ENCODE results near the gene TNFAIP2.

- TF ChIP-seq CTCF (conservative IDR thresholded peaks at IDR 0.05; ENCODE audit: low read depth, low read length) (no peak), EZH2 (IDR thresholded peaks at IDR 0.05; ENCODE audit: low read length, unreplicated experiment) (no peak), EZH2phosphoT487 (IDR thresholded peaks at IDR 0.05; ENCODE audit: borderline replicate concordance, low read length) (no peak)
Measured at GRCh38 chr14:103149351-103150237, 26.3 kb downstream of the TNFAIP2 start.

Measured in PC-3 (cell line).